Liver (tissue), 9 donors: ENCODE measurements around the gene ZNF722. TPM values are rescaled to one million over a fixed set of nuclear protein-coding genes. Genes with fewer than 3 reads are reported as not detected.

Experiments
- DNase-seq: peaks from one replicate; pipeline ENCODE4 v3.0.0-alpha.2; 2017; ENCODE audit warnings: low spot score
- H3K27ac ChIP-seq, 2 donors: one replicate each; pipeline ENCODE4 v1.7.0; 2013; ENCODE audit warnings: inconsistent platforms in 2 of 2, low read length in 2 of 2, control low read depth in 1 of 2, low read depth in 1 of 2, mild to moderate bottlenecking in 1 of 2
- H3K27me3 ChIP-seq, 4 donors: one replicate each; pipeline versions ENCODE4 v1.6.1 to v1.7.0; 2013; ENCODE audit warnings: low read length in 3 of 4, inconsistent platforms in 1 of 4, mild to moderate bottlenecking in 1 of 4, moderate library complexity in 1 of 4; ENCODE audit not compliant: control insufficient read depth in 4 of 4, insufficient read depth in 4 of 4
- H3K36me3 ChIP-seq, 4 donors: one replicate each; pipeline versions ENCODE4 v1.6.1 to v1.7.0; 2013; ENCODE audit warnings: low read length in 3 of 4, mild to moderate bottlenecking in 3 of 4, low read depth in 1 of 4, moderate library complexity in 1 of 4; ENCODE audit not compliant: control insufficient read depth in 4 of 4, insufficient read depth in 3 of 4
- H3K4me1 ChIP-seq, 4 donors: one replicate each; pipeline versions ENCODE4 v1.6.1 to v1.7.0; 2013; ENCODE audit warnings: low read length in 3 of 4, mild to moderate bottlenecking in 3 of 4, moderate library complexity in 1 of 4; ENCODE audit not compliant: control insufficient read depth in 4 of 4, insufficient read depth in 4 of 4
- H3K4me3 ChIP-seq, 3 donors: one replicate each; pipeline versions ENCODE4 v1.6.1 to v1.7.0; 2013; ENCODE audit warnings: low read length in 3 of 3, control low read depth in 1 of 3, low read depth in 1 of 3, mild to moderate bottlenecking in 1 of 3
- H3K9ac ChIP-seq, 2 donors: one replicate each; pipeline ENCODE4 v1.7.0; 2013; ENCODE audit warnings: low read length in 2 of 2, mild to moderate bottlenecking in 2 of 2, moderate library complexity in 2 of 2, control low read depth in 1 of 2, low read depth in 1 of 2
- H3K9me3 ChIP-seq, 4 donors: one replicate each; pipeline versions ENCODE4 v1.6.1 to v1.7.0; 2013; ENCODE audit warnings: low read length in 3 of 4; ENCODE audit not compliant: control insufficient read depth in 4 of 4
- EGR1 ChIP-seq, 2 donors: IDR thresholded peaks; 2 replicates each; pipeline ENCODE4 v1.6.1; 2016 to 2018; ENCODE audit warnings: antibody characterized with exemption in 2 of 2, low read depth in 2 of 2
- FOXA1 ChIP-seq: IDR thresholded peaks from 2 replicates; pipeline ENCODE4 v1.6.1; 2016; ENCODE audit warnings: antibody characterized with exemption
- FOXA2 ChIP-seq: IDR thresholded peaks from 2 replicates; pipeline ENCODE4 v1.6.1; 2016; ENCODE audit warnings: antibody characterized with exemption
- GABPA ChIP-seq, 2 donors: IDR thresholded peaks in 1 of 2; conservative IDR thresholded peaks in 1 of 2; 2 replicates each; pipeline ENCODE4 v1.6.1; 2016; ENCODE audit warnings: antibody characterized with exemption in 2 of 2, mild to moderate bottlenecking in 1 of 2, moderate library complexity in 1 of 2
- HNF4A ChIP-seq, 2 donors: conservative IDR thresholded peaks; 2 replicates each; pipeline ENCODE4 v1.6.1; 2016; ENCODE audit warnings: antibody characterized with exemption in 2 of 2, mild to moderate bottlenecking in 2 of 2
- HNF4G ChIP-seq: IDR thresholded peaks from 2 replicates; pipeline ENCODE4 v1.6.1; 2016; ENCODE audit warnings: antibody characterized with exemption
- JUND ChIP-seq, 2 donors: IDR thresholded peaks; 2 replicates each; pipeline ENCODE4 v1.6.1; 2016; ENCODE audit warnings: antibody characterized with exemption in 2 of 2
- NR2F2 ChIP-seq: IDR thresholded peaks from 2 replicates; pipeline ENCODE4 v1.6.1; 2016; ENCODE audit warnings: antibody characterized with exemption
- RAD21 ChIP-seq, 2 donors: IDR thresholded peaks; 2 replicates each; pipeline ENCODE4 v1.6.1; 2016; ENCODE audit warnings: antibody characterized with exemption in 2 of 2, mild to moderate bottlenecking in 2 of 2
- RXRA ChIP-seq, 2 donors: IDR thresholded peaks; 2 replicates each; pipeline ENCODE4 v1.6.1; 2017 to 2018; ENCODE audit warnings: antibody characterized with exemption in 2 of 2, mild to moderate bottlenecking in 1 of 2
- SP1 ChIP-seq: IDR thresholded peaks from 2 replicates; pipeline ENCODE4 v1.6.1; 2018; ENCODE audit warnings: antibody characterized with exemption, mild to moderate bottlenecking
- TAF1 ChIP-seq: conservative IDR thresholded peaks from 2 replicates; pipeline ENCODE4 v1.6.1; 2016; ENCODE audit warnings: antibody characterized with exemption, mild to moderate bottlenecking
- YY1 ChIP-seq: IDR thresholded peaks from 2 replicates; pipeline ENCODE4 v1.6.1; 2016; ENCODE audit warnings: antibody characterized with exemption, mild to moderate bottlenecking
- WGBS: extraction: QIAGEN DNeasy Blood & Tissue Kit; methylation state at CpG from one replicate; pipeline ENCODE4 v1.1.7; 2013; 5-methylcytosine and 5-hydroxymethylcytosine counted together
- polyA plus RNA-seq, 2 donors: library from polyadenylated mRNA; stranded (reverse) in 1 of 2; unstranded in 1 of 2; fragments of 200-250 nt in 1 of 2; fragments of >200 nt in 1 of 2; fragmentation: Nextera tagmentation in 1 of 2; extraction: Ambion mirVana in 1 of 2; gene quantifications; one replicate each; pipeline versions ENCODE4 v1.2.1 to v1.2.3, GENCODE V29; 2013 to 2015
- total RNA-seq, 2 donors: library from RNA; depleted of rRNA; stranded (reverse); fragments of >200 nt; gene quantifications; one replicate each; pipeline ENCODE4 v1.2.3, GENCODE V29; 2014
- TF ChIP-seq, protein P1 (sequence below): IDR thresholded peaks from 2 replicates; pipeline ENCODE4 v1.6.1; 2016; ENCODE audit warnings: antibody characterized with exemption, mild to moderate bottlenecking
- TF ChIP-seq, protein P2 (sequence below): fragments of 150-350 bp; IDR thresholded peaks from 2 replicates; pipeline ENCODE4 v1.5.1; 2017; ENCODE audit warnings: improper control_type of control experiment, low read depth, low read length; ENCODE audit not compliant: missing input control
- TF ChIP-seq, protein P3 (sequence below): IDR thresholded peaks from 2 replicates; pipeline ENCODE4 v1.6.1; 2016; ENCODE audit warnings: antibody characterized with exemption
- TF ChIP-seq, protein P4 (sequence below): IDR thresholded peaks from 2 replicates; pipeline ENCODE4 v1.6.1; 2016; ENCODE audit warnings: antibody characterized with exemption
- TF ChIP-seq, protein P5 (sequence below): IDR thresholded peaks from 2 replicates; pipeline ENCODE4 v1.6.1; 2016; ENCODE audit warnings: antibody characterized with exemption
- donor health status: healthy.
- donor health status: healthy.
- donor health status: healthy.
- donor health status: healthy.
- donor health status: healthy.

Gene ZNF722
- total and polyA plus RNA-seq, 4 donors: not detected

DNA sequence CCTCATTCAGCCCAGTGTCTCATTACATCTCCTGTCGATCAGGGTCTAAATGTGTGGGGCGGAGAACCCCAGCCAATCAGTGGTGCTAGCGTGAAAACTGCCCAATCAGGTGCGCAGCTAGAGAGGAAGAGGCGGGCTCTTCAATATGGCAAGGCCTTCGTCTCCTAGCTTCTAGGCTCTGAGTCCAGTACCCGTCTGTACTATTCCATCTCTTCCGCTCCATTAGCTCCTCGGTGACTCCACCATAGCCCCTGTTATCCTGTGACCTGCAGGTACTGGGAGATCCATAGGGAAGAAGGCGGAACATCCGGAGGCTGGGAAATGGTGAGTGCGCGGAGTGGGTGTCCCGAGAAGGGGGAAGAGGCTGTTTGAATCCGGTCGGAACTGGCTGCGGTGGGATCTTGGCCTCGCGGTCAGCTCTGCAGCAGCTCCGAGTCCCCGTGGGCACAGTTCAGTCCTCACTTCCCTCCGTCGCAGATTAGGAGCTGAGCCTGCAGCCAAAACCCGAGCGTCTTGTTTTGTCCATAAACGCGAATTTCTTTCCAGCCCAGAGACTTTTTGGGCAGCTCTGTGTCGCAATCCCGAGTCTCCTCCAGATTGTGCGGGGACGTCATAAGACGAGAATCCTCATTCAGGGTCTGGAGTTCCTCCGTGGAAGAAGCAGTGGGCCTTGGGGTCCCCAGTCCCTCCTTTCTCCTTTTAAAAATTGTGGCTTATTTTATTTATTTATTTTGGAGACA is 46.8 kb downstream of the ZNF722 start, which contains the start of gene ZNF727:
TSS of gene ZNF727 (plus strand) at position 134 of the 740 bp plus-strand sequence. CDS start at position 322, 188 bp downstream.
- Histone ChIP-seq H3K9ac (no peak within 1 kb of the TSS), H3K27ac (peak within 1 kb of the TSS; percentile 9 to 70), H3K27me3 (no peaks in the 10 kb centered on the region), H3K4me3 (peak within 1 kb of the TSS; percentile 39 to 77 (median 60)), H3K4me1 (no peaks in the 10 kb centered on the region), H3K9me3 (peaks cover 0 to 17% (median 9%) of the 10 kb centered on the region in 4 donors), H3K36me3 (no peaks in the 10 kb centered on the region)
- TF ChIP-seq SP1 (no peak), RXRA (IDR thresholded peaks at IDR 0.05) (no peak), HNF4G (no peak), YY1 (no peak)
- TF ChIP-seq, protein P1, sequence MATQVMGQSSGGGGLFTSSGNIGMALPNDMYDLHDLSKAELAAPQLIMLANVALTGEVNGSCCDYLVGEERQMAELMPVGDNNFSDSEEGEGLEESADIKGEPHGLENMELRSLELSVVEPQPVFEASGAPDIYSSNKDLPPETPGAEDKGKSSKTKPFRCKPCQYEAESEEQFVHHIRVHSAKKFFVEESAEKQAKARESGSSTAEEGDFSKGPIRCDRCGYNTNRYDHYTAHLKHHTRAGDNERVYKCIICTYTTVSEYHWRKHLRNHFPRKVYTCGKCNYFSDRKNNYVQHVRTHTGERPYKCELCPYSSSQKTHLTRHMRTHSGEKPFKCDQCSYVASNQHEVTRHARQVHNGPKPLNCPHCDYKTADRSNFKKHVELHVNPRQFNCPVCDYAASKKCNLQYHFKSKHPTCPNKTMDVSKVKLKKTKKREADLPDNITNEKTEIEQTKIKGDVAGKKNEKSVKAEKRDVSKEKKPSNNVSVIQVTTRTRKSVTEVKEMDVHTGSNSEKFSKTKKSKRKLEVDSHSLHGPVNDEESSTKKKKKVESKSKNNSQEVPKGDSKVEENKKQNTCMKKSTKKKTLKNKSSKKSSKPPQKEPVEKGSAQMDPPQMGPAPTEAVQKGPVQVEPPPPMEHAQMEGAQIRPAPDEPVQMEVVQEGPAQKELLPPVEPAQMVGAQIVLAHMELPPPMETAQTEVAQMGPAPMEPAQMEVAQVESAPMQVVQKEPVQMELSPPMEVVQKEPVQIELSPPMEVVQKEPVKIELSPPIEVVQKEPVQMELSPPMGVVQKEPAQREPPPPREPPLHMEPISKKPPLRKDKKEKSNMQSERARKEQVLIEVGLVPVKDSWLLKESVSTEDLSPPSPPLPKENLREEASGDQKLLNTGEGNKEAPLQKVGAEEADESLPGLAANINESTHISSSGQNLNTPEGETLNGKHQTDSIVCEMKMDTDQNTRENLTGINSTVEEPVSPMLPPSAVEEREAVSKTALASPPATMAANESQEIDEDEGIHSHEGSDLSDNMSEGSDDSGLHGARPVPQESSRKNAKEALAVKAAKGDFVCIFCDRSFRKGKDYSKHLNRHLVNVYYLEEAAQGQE: no peak
- WGBS: 8% methylated on average over 33 of the region's 33 CpGs
- no peak for DNase-seq

DNA sequence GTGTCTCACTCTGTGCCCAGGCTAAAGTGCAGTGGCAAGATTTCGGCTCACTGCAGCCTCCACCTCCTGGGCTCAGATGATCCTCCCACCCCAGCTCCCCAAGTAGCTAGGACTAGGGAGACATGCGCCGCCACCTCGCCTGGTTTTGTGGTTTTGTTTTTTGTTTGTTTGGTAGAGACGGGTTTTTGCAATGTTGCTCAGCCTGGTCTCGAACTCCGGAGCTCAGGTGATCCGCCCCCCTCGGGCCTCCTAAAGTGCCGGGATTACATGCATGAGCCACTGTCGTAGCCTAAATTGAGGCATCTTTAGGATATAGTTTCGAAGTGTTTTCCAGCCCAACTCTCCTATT is 47.4 kb downstream of the ZNF722 start:
- WGBS: 20% methylated on average over 12 of the region's 12 CpGs
- Histone ChIP-seq H3K27ac (peak overlapping the region in 1 of 2 donors; percentile 70), H3K36me3 (no peaks in the 10 kb centered on the region), H3K27me3 (no peaks in the 10 kb centered on the region), H3K9ac (no peak overlapping the region), H3K9me3 (peaks cover 0 to 17% (median 9%) of the 10 kb centered on the region in 4 donors), H3K4me1 (no peaks in the 10 kb centered on the region), H3K4me3 (peak overlapping the region in 2 of 3 donors; percentile 39 to 60)
- TF ChIP-seq, protein P1: no peak
- TF ChIP-seq JUND (IDR thresholded peaks at IDR 0.05) (no peak), NR2F2 (no peak), RXRA (IDR thresholded peaks at IDR 0.05) (no peak), EGR1 (IDR thresholded peaks at IDR 0.05; ENCODE audit: low read depth in 2 of 2) (no peak), FOXA1 (no peak), TAF1 (no peak), GABPA (IDR thresholded peaks at IDR 0.05 in 1 of 2, conservative IDR thresholded peaks at IDR 0.05 in 1 of 2) (no peak), YY1 (no peak), RAD21 (IDR thresholded peaks at IDR 0.05) (no peak), HNF4A (conservative IDR thresholded peaks at IDR 0.05) (no peak), SP1 (no peak), FOXA2 (no peak), HNF4G (no peak)
- TF ChIP-seq, protein P2, sequence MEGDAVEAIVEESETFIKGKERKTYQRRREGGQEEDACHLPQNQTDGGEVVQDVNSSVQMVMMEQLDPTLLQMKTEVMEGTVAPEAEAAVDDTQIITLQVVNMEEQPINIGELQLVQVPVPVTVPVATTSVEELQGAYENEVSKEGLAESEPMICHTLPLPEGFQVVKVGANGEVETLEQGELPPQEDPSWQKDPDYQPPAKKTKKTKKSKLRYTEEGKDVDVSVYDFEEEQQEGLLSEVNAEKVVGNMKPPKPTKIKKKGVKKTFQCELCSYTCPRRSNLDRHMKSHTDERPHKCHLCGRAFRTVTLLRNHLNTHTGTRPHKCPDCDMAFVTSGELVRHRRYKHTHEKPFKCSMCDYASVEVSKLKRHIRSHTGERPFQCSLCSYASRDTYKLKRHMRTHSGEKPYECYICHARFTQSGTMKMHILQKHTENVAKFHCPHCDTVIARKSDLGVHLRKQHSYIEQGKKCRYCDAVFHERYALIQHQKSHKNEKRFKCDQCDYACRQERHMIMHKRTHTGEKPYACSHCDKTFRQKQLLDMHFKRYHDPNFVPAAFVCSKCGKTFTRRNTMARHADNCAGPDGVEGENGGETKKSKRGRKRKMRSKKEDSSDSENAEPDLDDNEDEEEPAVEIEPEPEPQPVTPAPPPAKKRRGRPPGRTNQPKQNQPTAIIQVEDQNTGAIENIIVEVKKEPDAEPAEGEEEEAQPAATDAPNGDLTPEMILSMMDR: no peak
- TF ChIP-seq, protein P3, sequence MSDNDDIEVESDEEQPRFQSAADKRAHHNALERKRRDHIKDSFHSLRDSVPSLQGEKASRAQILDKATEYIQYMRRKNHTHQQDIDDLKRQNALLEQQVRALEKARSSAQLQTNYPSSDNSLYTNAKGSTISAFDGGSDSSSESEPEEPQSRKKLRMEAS: no peak
- TF ChIP-seq, protein P4, sequence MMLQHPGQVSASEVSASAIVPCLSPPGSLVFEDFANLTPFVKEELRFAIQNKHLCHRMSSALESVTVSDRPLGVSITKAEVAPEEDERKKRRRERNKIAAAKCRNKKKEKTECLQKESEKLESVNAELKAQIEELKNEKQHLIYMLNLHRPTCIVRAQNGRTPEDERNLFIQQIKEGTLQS: no peak
- TF ChIP-seq, protein P5, sequence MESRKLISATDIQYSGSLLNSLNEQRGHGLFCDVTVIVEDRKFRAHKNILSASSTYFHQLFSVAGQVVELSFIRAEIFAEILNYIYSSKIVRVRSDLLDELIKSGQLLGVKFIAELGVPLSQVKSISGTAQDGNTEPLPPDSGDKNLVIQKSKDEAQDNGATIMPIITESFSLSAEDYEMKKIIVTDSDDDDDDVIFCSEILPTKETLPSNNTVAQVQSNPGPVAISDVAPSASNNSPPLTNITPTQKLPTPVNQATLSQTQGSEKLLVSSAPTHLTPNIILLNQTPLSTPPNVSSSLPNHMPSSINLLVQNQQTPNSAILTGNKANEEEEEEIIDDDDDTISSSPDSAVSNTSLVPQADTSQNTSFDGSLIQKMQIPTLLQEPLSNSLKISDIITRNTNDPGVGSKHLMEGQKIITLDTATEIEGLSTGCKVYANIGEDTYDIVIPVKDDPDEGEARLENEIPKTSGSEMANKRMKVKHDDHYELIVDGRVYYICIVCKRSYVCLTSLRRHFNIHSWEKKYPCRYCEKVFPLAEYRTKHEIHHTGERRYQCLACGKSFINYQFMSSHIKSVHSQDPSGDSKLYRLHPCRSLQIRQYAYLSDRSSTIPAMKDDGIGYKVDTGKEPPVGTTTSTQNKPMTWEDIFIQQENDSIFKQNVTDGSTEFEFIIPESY: no peak
- DNase-seq: no peak
